WERI-Rb-1 (cell line): ENCODE measurements around the gene SYNPO.

Experiments used
- DNase-seq: peaks from one replicate; pipeline ENCODE4 v3.0.0-alpha.2; 2020
- H3K27ac ChIP-seq: fragments of 250-450 bp; sonication (Bioruptor Pico); 2 replicates; pipeline ENCODE4 v1.5.1; 2020; ENCODE audit warnings: mild to moderate bottlenecking, moderate library complexity
- H3K27me3 ChIP-seq: fragments of 250-450 bp; sonication (Bioruptor Pico); 2 replicates; pipeline ENCODE4 v1.5.1; 2021; ENCODE audit warnings: mild to moderate bottlenecking, low read depth, moderate library complexity; ENCODE audit not compliant: insufficient read depth, severe bottlenecking
- H3K36me3 ChIP-seq: fragments of 250-450 bp; sonication (Bioruptor Pico); 2 replicates; pipeline ENCODE4 v1.5.1; 2020; ENCODE audit warnings: mild to moderate bottlenecking, moderate library complexity
- H3K4me3 ChIP-seq: 2 replicates; pipeline ENCODE4 v1.5.1; 2011; ENCODE audit warnings: low read depth, mild to moderate bottlenecking, control low read depth, low read length
- H3K9me3 ChIP-seq: fragments of 250-450 bp; sonication (Bioruptor Pico); 2 replicates; pipeline ENCODE4 v1.5.1; 2021; ENCODE audit warnings: mild to moderate bottlenecking, moderate library complexity; ENCODE audit not compliant: severe bottlenecking
- TF ChIP-seq, protein P1 (sequence below): IDR thresholded peaks from 2 replicates; pipeline ENCODE4 v1.5.1; 2011; ENCODE audit warnings: low read depth, mild to moderate bottlenecking, control low read depth, inconsistent platforms, low read length

SYNPO gene

DNA sequence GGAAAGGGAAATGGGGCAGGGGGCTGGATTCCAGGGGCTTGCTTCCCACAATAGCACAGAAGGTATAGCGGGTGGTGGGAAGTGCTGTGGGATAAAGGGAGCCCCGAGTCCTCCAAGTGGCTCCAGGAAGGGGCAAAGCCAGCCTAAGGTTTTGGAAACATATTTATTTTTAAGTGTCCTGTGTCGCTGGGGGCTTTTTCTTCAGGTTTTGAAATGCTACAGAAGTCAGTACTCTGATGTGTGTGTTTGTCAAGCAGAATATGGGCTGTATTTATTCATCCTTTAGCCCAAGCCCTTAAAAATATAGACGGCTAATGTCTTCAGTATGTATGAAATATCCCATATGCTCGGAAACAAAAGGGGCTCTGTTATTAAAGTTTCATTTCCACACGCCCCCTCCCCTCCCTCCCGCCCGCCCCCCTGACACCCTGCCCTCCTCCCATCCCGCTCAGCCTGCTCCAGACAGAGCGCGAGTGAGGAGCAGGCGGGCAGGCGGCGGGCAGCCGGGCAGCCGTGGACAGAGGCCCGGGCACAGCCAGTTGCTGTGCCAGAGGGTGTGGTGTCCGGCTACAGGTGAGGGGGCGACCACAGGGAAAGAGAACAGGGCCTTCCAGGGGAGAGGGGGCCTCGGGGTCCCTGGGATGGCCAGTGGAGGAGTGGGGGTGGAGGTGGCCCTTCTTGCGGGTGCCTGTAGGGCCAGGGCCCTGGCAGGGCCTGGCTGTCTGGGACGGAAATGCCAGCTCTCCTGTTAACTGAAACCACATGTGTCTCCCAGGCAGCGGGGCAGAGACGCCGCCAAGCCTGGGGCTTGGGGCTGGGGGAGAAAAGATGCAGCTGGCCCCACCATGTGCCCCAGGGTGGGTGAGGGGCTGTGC is 39.6 kb upstream of the SYNPO start:
- H3K9me3 ChIP-seq = no peaks in the 10 kb centered on the region
- no peaks in the 10 kb centered on the region for H3K27me3 ChIP-seq
- H3K27ac ChIP-seq = no peak overlapping the region
- no peaks in the 10 kb centered on the region for H3K36me3 ChIP-seq
- no peak overlapping the region for H3K4me3 ChIP-seq
- TF ChIP-seq, protein P1, sequence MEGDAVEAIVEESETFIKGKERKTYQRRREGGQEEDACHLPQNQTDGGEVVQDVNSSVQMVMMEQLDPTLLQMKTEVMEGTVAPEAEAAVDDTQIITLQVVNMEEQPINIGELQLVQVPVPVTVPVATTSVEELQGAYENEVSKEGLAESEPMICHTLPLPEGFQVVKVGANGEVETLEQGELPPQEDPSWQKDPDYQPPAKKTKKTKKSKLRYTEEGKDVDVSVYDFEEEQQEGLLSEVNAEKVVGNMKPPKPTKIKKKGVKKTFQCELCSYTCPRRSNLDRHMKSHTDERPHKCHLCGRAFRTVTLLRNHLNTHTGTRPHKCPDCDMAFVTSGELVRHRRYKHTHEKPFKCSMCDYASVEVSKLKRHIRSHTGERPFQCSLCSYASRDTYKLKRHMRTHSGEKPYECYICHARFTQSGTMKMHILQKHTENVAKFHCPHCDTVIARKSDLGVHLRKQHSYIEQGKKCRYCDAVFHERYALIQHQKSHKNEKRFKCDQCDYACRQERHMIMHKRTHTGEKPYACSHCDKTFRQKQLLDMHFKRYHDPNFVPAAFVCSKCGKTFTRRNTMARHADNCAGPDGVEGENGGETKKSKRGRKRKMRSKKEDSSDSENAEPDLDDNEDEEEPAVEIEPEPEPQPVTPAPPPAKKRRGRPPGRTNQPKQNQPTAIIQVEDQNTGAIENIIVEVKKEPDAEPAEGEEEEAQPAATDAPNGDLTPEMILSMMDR = no peak
- no peak for DNase-seq

DNA sequence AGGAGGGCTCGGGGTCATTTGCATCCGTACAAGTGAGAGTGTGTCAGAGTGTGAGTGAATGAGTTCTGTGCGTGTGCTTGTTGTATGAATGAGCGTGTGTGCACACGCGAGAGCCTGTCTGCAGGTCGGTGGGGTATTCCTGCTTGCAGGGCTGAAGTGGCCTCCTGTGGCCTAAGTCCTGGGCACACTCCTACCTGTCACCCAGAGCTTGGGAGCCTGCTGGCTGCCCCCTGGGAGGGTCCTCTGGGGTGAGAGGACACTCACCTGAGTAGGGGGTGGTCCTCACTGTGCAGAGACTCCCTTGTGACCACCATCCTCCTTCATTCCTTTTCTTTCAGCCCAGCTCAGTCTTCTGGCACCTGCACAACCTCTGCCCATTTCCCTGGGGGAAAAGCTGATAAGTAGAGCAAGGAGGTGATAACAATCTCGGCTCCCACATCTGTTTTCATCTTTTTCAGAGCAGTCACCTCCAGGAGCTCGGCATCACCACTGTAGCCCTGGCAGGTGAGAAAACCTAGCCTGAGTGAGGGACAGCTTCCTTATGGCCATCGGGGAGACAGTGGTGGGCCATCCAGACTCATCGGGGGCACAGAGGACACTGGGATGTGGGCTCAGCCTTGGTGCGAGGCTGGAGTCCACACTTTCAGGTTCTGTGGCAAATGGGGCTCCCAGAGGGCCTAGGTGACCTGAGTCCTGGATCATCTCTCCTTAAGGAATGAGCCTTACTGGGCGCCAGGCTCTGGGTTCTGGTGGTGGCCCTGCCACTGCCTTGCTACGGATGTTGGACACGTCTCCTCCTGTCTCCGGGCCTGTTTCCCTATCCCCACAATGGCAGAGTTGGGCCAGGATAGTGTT is 38.7 kb upstream of the SYNPO start:
- no peak for DNase-seq
- no peaks in the 10 kb centered on the region for H3K36me3 ChIP-seq
- no peak overlapping the region for H3K4me3 ChIP-seq
- TF ChIP-seq, protein P1 = no peak
- no peaks in the 10 kb centered on the region for H3K9me3 ChIP-seq
- H3K27me3 ChIP-seq = no peaks in the 10 kb centered on the region
- no peak overlapping the region for H3K27ac ChIP-seq

DNA sequence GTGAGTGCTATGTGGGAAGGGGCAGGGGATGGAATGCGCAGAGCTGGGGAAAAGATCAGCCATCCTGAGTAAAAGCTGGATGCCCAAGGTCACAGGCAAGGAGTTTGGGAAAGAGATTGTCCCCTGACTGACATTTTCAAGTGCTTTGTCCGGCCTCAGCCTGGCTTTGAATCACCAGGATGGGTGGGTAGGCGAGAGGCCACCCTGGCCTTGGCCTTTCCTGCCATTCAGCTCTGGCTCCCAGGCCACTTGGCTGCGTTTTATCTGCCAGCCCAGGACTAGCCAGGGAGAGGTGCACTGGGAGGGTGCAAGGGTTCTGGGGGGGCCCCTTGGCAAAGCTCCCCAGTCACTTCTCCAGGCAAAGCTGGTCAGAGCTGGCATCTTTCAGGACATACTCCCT is 37.4 kb upstream of the SYNPO start:
- Histone ChIP-seq H3K4me3 (no peak overlapping the region), H3K27ac (no peak overlapping the region), H3K36me3 (no peaks in the 10 kb centered on the region), H3K9me3 (no peaks in the 10 kb centered on the region), H3K27me3 (no peaks in the 10 kb centered on the region)
- TF ChIP-seq, protein P1 = no peak
- DNase-seq = no peak

DNA sequence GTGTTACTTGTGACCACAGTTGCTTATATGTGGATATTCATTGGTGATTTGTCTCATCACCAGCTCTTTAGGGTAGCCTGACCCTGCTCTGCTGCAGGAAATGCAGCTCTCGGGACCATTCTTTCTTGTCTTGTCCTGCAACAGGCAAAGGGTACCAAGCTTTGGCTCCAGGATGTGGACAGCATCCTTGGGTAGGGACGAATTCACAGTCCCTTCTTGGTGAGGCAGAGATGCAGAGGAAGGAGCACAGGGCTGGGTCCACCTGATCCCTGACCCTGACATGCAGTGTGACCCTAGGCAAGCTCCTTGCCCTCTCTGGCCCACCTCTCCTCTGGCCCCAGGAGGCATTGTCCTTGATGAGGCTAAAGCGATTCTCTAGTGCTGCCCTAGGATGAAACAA is 37.0 kb upstream of the SYNPO start:
- Histone ChIP-seq H3K27ac (no peak overlapping the region), H3K9me3 (no peaks in the 10 kb centered on the region), H3K4me3 (no peak overlapping the region), H3K27me3 (no peaks in the 10 kb centered on the region), H3K36me3 (no peaks in the 10 kb centered on the region)
- DNase-seq = no peak
- TF ChIP-seq, protein P1 = no peak

DNA sequence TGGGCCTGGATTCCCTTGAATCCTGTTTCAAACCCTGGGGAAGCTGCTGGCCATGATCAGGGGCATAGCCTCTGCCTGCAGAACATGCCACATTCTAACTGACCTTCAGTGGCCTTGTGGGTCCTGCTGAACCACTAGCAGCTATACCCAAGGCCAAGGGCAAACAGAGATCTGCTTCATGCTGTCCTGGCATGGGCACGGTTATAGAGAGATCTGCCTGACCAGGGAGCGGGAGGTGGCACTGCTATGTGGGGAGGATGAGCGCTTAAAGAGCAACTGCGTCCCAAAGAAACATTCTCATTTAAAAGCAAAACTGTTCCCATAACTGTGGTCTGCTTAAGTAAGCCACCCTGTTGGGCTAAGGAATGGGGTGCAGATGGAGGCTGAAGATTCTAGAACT is 36.5 kb upstream of the SYNPO start:
- DNase-seq = no peak
- Histone ChIP-seq H3K4me3 (no peak overlapping the region), H3K27ac (no peak overlapping the region), H3K9me3 (no peaks in the 10 kb centered on the region), H3K27me3 (no peaks in the 10 kb centered on the region), H3K36me3 (no peaks in the 10 kb centered on the region)
- TF ChIP-seq, protein P1 = no peak
